ENCODE measurements around the gene KDM4C.

The KDM4C gene

GRCh38 chr9:7075154-7075553 is 317.4 kb downstream of the KDM4C start:
- no peaks in the 10 kb centered on the region for H3K27me3 ChIP-seq (ENCODE audit: insufficient read depth, low read length, poor library complexity)
- H4K5ac ChIP-seq (ENCODE audit: low read length), result no peak overlapping the region
- H3K27ac ChIP-seq (ENCODE audit: low read depth, low read length), result no peak overlapping the region
- no peak overlapping the region for H4K8ac ChIP-seq (ENCODE audit: low read depth, low read length)
- no peak overlapping the region for H3K4me2 ChIP-seq (ENCODE audit: low read length)
- H2BK120ac ChIP-seq (ENCODE audit: low read depth, low read length), result no peak overlapping the region
- no peak overlapping the region for H2BK15ac ChIP-seq (replicated peaks; ENCODE audit: low read depth)
- no peak overlapping the region for H3K23ac ChIP-seq (ENCODE audit: low read length)
- DNase-seq, result no peak
- no peaks in the 10 kb centered on the region for H3K79me1 ChIP-seq (ENCODE audit: low read length)
- no peaks in the 10 kb centered on the region for H3K36me3 ChIP-seq (ENCODE audit: control insufficient read depth, insufficient read depth, low read length)
- no peak overlapping the region for H2AK5ac ChIP-seq (ENCODE audit: low read length)
- no peak overlapping the region for H3K4me3 ChIP-seq (ENCODE audit: low read length)
- H3K4me1 ChIP-seq (ENCODE audit: control insufficient read depth, low read depth, low read length), result no peaks in the 10 kb centered on the region
- H3K56ac ChIP-seq (ENCODE audit: low read length), result no peak overlapping the region
- H3K4ac ChIP-seq (ENCODE audit: low read depth, low read length), result no peak overlapping the region
- no CpG with 5 or more reads among the region's 7 CpGs for WGBS (ENCODE audit: extremely low coverage, insufficient coverage, low lambda C conversion rate)
- no peak overlapping the region for H3K18ac ChIP-seq (ENCODE audit: low read length)
- no peaks in the 10 kb centered on the region for H3K79me2 ChIP-seq (ENCODE audit: control insufficient read depth, insufficient read depth, low read length)
- no peak overlapping the region for H3K9ac ChIP-seq (ENCODE audit: low read length)
- no peak overlapping the region for H2BK5ac ChIP-seq (ENCODE audit: low read length)

- Histone ChIP-seq H3K27ac (ENCODE audit: low read depth, low read length) (no peak overlapping the region), H4K5ac (ENCODE audit: low read length) (no peak overlapping the region), H3K36me3 (ENCODE audit: control insufficient read depth, insufficient read depth, low read length) (no peaks in the 10 kb centered on the region), H3K4me3 (ENCODE audit: low read length) (no peak overlapping the region), H3K56ac (ENCODE audit: low read length) (no peak overlapping the region), H4K8ac (ENCODE audit: low read depth, low read length) (no peak overlapping the region), H3K9ac (ENCODE audit: low read length) (no peak overlapping the region), H3K4me2 (ENCODE audit: low read length) (no peak overlapping the region), H3K4me1 (ENCODE audit: control insufficient read depth, low read depth, low read length) (no peaks in the 10 kb centered on the region), H3K4ac (ENCODE audit: low read depth, low read length) (no peak overlapping the region), H2BK15ac (replicated peaks; ENCODE audit: low read depth) (no peak overlapping the region), H3K79me2 (ENCODE audit: control insufficient read depth, insufficient read depth, low read length) (no peaks in the 10 kb centered on the region), H2AK5ac (ENCODE audit: low read length) (no peak overlapping the region), H2BK5ac (ENCODE audit: low read length) (no peak overlapping the region), H2BK120ac (ENCODE audit: low read depth, low read length) (no peak overlapping the region), H3K27me3 (ENCODE audit: insufficient read depth, low read length, poor library complexity) (no peaks in the 10 kb centered on the region), H3K18ac (ENCODE audit: low read length) (no peak overlapping the region), H3K79me1 (ENCODE audit: low read length) (no peaks in the 10 kb centered on the region), H3K23ac (ENCODE audit: low read length) (no peak overlapping the region)
- no CpG with 5 or more reads among the region's 3 CpGs for WGBS (ENCODE audit: extremely low coverage, insufficient coverage, low lambda C conversion rate)
- DNase-seq, result no peak
Measured at GRCh38 chr9:7079051-7079450, 321.3 kb downstream of the KDM4C start.

- WGBS (ENCODE audit: extremely low coverage, insufficient coverage, low lambda C conversion rate), result no CpG with 5 or more reads among the region's 5 CpGs
- H3K27ac ChIP-seq (ENCODE audit: low read depth, low read length), result no peak overlapping the region
- no peaks in the 10 kb centered on the region for H3K79me2 ChIP-seq (ENCODE audit: control insufficient read depth, insufficient read depth, low read length)
- no peaks in the 10 kb centered on the region for H3K36me3 ChIP-seq (ENCODE audit: control insufficient read depth, insufficient read depth, low read length)
- H2BK15ac ChIP-seq (replicated peaks; ENCODE audit: low read depth), result no peak overlapping the region
- no peak overlapping the region for H2BK5ac ChIP-seq (ENCODE audit: low read length)
- no peak overlapping the region for H3K4me3 ChIP-seq (ENCODE audit: low read length)
- no peak overlapping the region for H3K4ac ChIP-seq (ENCODE audit: low read depth, low read length)
- no peak for DNase-seq
- H3K56ac ChIP-seq (ENCODE audit: low read length), result no peak overlapping the region
- no peak overlapping the region for H3K23ac ChIP-seq (ENCODE audit: low read length)
- no peak overlapping the region for H3K9ac ChIP-seq (ENCODE audit: low read length)
- no peaks in the 10 kb centered on the region for H3K79me1 ChIP-seq (ENCODE audit: low read length)
- no peak overlapping the region for H4K5ac ChIP-seq (ENCODE audit: low read length)
- H2AK5ac ChIP-seq (ENCODE audit: low read length), result no peak overlapping the region
- no peak overlapping the region for H3K4me2 ChIP-seq (ENCODE audit: low read length)
- H3K27me3 ChIP-seq (ENCODE audit: insufficient read depth, low read length, poor library complexity), result no peaks in the 10 kb centered on the region
- no peak overlapping the region for H3K18ac ChIP-seq (ENCODE audit: low read length)
- H3K4me1 ChIP-seq (ENCODE audit: control insufficient read depth, low read depth, low read length), result no peaks in the 10 kb centered on the region
- no peak overlapping the region for H4K8ac ChIP-seq (ENCODE audit: low read depth, low read length)
- H2BK120ac ChIP-seq (ENCODE audit: low read depth, low read length), result no peak overlapping the region
Measured at GRCh38 chr9:7081065-7081600, 323.4 kb downstream of the KDM4C start.

DNA sequence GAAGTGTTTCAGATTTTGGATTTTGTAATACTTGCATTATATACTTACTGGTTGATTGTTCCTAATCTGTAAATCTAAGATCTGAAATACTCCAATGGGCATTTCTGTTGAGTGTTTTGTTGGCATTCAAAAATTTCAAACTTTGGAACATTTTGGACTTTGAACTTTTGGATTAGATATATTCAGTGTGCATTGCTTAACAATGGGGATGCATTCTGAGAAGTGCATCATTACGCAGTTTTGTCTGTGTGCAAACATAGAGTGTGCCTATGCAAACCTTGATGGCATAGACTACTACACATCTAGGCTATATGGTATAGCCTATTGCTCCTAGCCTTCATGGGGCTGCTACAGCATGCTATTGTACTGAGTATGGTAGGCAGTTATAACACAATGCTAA is 325.4 kb downstream of the KDM4C start:
- Histone ChIP-seq H2BK120ac (ENCODE audit: low read depth, low read length) (no peak overlapping the region), H4K8ac (ENCODE audit: low read depth, low read length) (no peak overlapping the region), H3K27ac (ENCODE audit: low read depth, low read length) (no peak overlapping the region), H3K18ac (ENCODE audit: low read length) (no peak overlapping the region), H3K9ac (ENCODE audit: low read length) (no peak overlapping the region), H2BK5ac (ENCODE audit: low read length) (no peak overlapping the region), H4K5ac (ENCODE audit: low read length) (no peak overlapping the region), H2BK15ac (replicated peaks; ENCODE audit: low read depth) (no peak overlapping the region), H3K36me3 (ENCODE audit: control insufficient read depth, insufficient read depth, low read length) (no peaks in the 10 kb centered on the region), H2AK5ac (ENCODE audit: low read length) (no peak overlapping the region), H3K79me2 (ENCODE audit: control insufficient read depth, insufficient read depth, low read length) (no peaks in the 10 kb centered on the region), H3K4ac (ENCODE audit: low read depth, low read length) (no peak overlapping the region), H3K56ac (ENCODE audit: low read length) (no peak overlapping the region), H3K23ac (ENCODE audit: low read length) (no peak overlapping the region), H3K27me3 (ENCODE audit: insufficient read depth, low read length, poor library complexity) (no peaks in the 10 kb centered on the region), H3K79me1 (ENCODE audit: low read length) (no peaks in the 10 kb centered on the region), H3K4me3 (ENCODE audit: low read length) (no peak overlapping the region), H3K4me2 (ENCODE audit: low read length) (no peak overlapping the region), H3K4me1 (ENCODE audit: control insufficient read depth, low read depth, low read length) (no peaks in the 10 kb centered on the region)
- no CpG with 5 or more reads among the region's 1 CpG for WGBS (ENCODE audit: extremely low coverage, insufficient coverage, low lambda C conversion rate)
- no peak for DNase-seq

DNA sequence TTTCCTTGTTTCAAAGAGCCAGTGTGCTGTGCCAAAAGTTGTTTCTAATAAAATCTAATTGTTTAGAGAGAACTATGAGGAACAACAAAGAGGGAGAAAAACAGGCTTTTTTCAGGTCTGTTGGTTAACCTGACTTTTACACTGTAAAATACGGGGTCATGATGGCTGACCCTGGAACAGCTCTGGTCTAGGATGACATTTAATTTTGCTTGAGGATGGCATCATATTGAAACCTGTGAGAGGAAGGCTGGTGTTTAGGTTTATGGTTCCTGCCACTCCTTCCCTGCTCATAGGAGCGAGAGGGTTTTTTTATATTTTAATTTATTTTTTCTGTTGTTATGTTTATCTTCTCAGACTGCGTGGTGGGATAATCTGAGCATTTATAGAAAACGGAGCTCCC is 327.6 kb downstream of the KDM4C start:
- Histone ChIP-seq H3K4me1 (ENCODE audit: control insufficient read depth, low read depth, low read length) (no peaks in the 10 kb centered on the region), H2BK120ac (ENCODE audit: low read depth, low read length) (no peak overlapping the region), H3K79me2 (ENCODE audit: control insufficient read depth, insufficient read depth, low read length) (no peaks in the 10 kb centered on the region), H3K56ac (ENCODE audit: low read length) (no peak overlapping the region), H2AK5ac (ENCODE audit: low read length) (no peak overlapping the region), H4K8ac (ENCODE audit: low read depth, low read length) (no peak overlapping the region), H3K27me3 (ENCODE audit: insufficient read depth, low read length, poor library complexity) (no peaks in the 10 kb centered on the region), H3K79me1 (ENCODE audit: low read length) (no peaks in the 10 kb centered on the region), H2BK5ac (ENCODE audit: low read length) (no peak overlapping the region), H3K27ac (ENCODE audit: low read depth, low read length) (no peak overlapping the region), H3K36me3 (ENCODE audit: control insufficient read depth, insufficient read depth, low read length) (no peaks in the 10 kb centered on the region), H3K18ac (ENCODE audit: low read length) (no peak overlapping the region), H3K4ac (ENCODE audit: low read depth, low read length) (no peak overlapping the region), H3K4me2 (ENCODE audit: low read length) (no peak overlapping the region), H2BK15ac (replicated peaks; ENCODE audit: low read depth) (no peak overlapping the region), H3K23ac (ENCODE audit: low read length) (no peak overlapping the region), H3K4me3 (ENCODE audit: low read length) (no peak overlapping the region), H3K9ac (ENCODE audit: low read length) (no peak overlapping the region), H4K5ac (ENCODE audit: low read length) (no peak overlapping the region)
- no peak for DNase-seq
- no CpG with 5 or more reads among the region's 4 CpGs for WGBS (ENCODE audit: extremely low coverage, insufficient coverage, low lambda C conversion rate)

DNA sequence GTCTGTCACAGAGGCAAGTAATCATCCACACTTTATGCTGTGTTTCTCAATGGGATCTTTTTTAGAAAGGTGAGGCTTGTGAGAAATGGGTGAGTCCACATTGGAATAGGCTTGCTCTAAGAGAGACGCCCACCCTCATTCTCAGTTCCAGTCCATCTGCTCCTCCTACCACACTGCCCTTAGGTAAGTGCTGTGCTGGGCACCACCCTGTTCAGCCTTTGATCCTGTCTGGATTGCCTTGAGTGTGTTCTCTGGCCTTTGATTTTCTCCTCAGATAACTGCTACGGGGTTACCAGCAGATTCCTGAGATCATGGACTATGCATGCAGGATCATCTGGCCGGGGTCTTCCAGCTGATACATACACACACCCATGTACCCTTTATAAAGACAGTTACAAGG is 328.6 kb downstream of the KDM4C start:
- H3K79me2 ChIP-seq (ENCODE audit: control insufficient read depth, insufficient read depth, low read length), result no peaks in the 10 kb centered on the region
- H2AK5ac ChIP-seq (ENCODE audit: low read length), result no peak overlapping the region
- H3K79me1 ChIP-seq (ENCODE audit: low read length), result no peaks in the 10 kb centered on the region
- H4K8ac ChIP-seq (ENCODE audit: low read depth, low read length), result no peak overlapping the region
- no peak overlapping the region for H3K4ac ChIP-seq (ENCODE audit: low read depth, low read length)
- H3K27me3 ChIP-seq (ENCODE audit: insufficient read depth, low read length, poor library complexity), result no peaks in the 10 kb centered on the region
- DNase-seq, result no peak
- no peaks in the 10 kb centered on the region for H3K4me1 ChIP-seq (ENCODE audit: control insufficient read depth, low read depth, low read length)
- H3K4me3 ChIP-seq (ENCODE audit: low read length), result no peak overlapping the region
- H3K56ac ChIP-seq (ENCODE audit: low read length), result no peak overlapping the region
- H3K23ac ChIP-seq (ENCODE audit: low read length), result no peak overlapping the region
- no peak overlapping the region for H3K27ac ChIP-seq (ENCODE audit: low read depth, low read length)
- H3K4me2 ChIP-seq (ENCODE audit: low read length), result no peak overlapping the region
- no peak overlapping the region for H4K5ac ChIP-seq (ENCODE audit: low read length)
- H2BK15ac ChIP-seq (replicated peaks; ENCODE audit: low read depth), result no peak overlapping the region
- no CpG with 5 or more reads among the region's 3 CpGs for WGBS (ENCODE audit: extremely low coverage, insufficient coverage, low lambda C conversion rate)
- no peak overlapping the region for H2BK120ac ChIP-seq (ENCODE audit: low read depth, low read length)
- no peaks in the 10 kb centered on the region for H3K36me3 ChIP-seq (ENCODE audit: control insufficient read depth, insufficient read depth, low read length)
- no peak overlapping the region for H2BK5ac ChIP-seq (ENCODE audit: low read length)
- no peak overlapping the region for H3K18ac ChIP-seq (ENCODE audit: low read length)
- H3K9ac ChIP-seq (ENCODE audit: low read length), result no peak overlapping the region

Measured in mesendoderm (in vitro differentiated cells).